Muscle layer of colon (tissue), 2 donors: ENCODE measurements around the gene DUS3L.

ENCODE experiments used
- H3K27ac ChIP-seq: one replicate; pipeline ENCODE4 v1.7.0; 2013; ENCODE audit warnings: low read depth, mild to moderate bottlenecking, low read length, moderate library complexity
- H3K27me3 ChIP-seq, 2 donors: one replicate each; pipeline ENCODE4 v1.7.0; 2013; ENCODE audit warnings: low read length in 2 of 2, mild to moderate bottlenecking in 2 of 2; ENCODE audit not compliant: insufficient read depth in 2 of 2, control insufficient read depth in 1 of 2
- H3K36me3 ChIP-seq: one replicate; pipeline ENCODE4 v1.7.0; 2013; ENCODE audit warnings: mild to moderate bottlenecking, low read length; ENCODE audit not compliant: insufficient read depth
- H3K4me1 ChIP-seq: one replicate; pipeline ENCODE4 v1.7.0; 2013; ENCODE audit warnings: mild to moderate bottlenecking, low read length; ENCODE audit not compliant: insufficient read depth
- H3K4me3 ChIP-seq, 2 donors: one replicate each; pipeline ENCODE4 v1.7.0; 2013; ENCODE audit warnings: low read length in 2 of 2, low read depth in 1 of 2, mild to moderate bottlenecking in 1 of 2, moderate library complexity in 1 of 2
- H3K9ac ChIP-seq: one replicate; pipeline ENCODE4 v1.7.0; 2013; ENCODE audit warnings: low read length
- H3K9me3 ChIP-seq: one replicate; pipeline ENCODE4 v1.7.0; 2013; ENCODE audit warnings: mild to moderate bottlenecking, low read length
- donor health status: abdominal sarcoma.
- donor health status: Adenocarcinoma of cecum.

The DUS3L gene

GRCh38 chr19:5804516-5805461, 13.8 kb upstream of the DUS3L start, which contains the start of gene NRTN:
NRTN (plus strand) TSS chr19:5805067; CDS start chr19:5824166, 19,099 bp downstream.
- no peaks in the 10 kb centered on the region for H3K36me3 ChIP-seq
- H3K27me3 ChIP-seq, result peaks cover 5 to 15% of the 10 kb centered on the region in 2 donors
- peak within 1 kb of the TSS; percentile 43 to 55 for H3K4me3 ChIP-seq
- H3K4me1 ChIP-seq, result peaks cover 5% of the 10 kb centered on the region
- no peaks in the 10 kb centered on the region for H3K9me3 ChIP-seq
- peak within 1 kb of the TSS; percentile 68 for H3K27ac ChIP-seq
- no peak within 1 kb of the TSS for H3K9ac ChIP-seq

- peaks cover 5 to 15% of the 10 kb centered on the region in 2 donors for H3K27me3 ChIP-seq
- peak overlapping the region; percentile 43 to 53 for H3K4me3 ChIP-seq
- H3K27ac ChIP-seq, result peak overlapping the region; percentile 68
- no peak overlapping the region for H3K9ac ChIP-seq
- no peaks in the 10 kb centered on the region for H3K36me3 ChIP-seq
- no peaks in the 10 kb centered on the region for H3K9me3 ChIP-seq
- peaks cover 5% of the 10 kb centered on the region for H3K4me1 ChIP-seq
Observed at GRCh38 chr19:5803752-5804515, 13.0 kb upstream of the DUS3L start.

GRCh38 chr19:5803441-5803751, 12.4 kb upstream of the DUS3L start:
- Histone ChIP-seq H3K9me3 (no peaks in the 10 kb centered on the region), H3K27ac (peak overlapping the region; percentile 48), H3K4me1 (peaks cover 5% of the 10 kb centered on the region), H3K36me3 (no peaks in the 10 kb centered on the region), H3K4me3 (peak overlapping the region; percentile 43 to 53), H3K9ac (no peak overlapping the region), H3K27me3 (peaks cover 5 to 15% of the 10 kb centered on the region in 2 donors)

- H3K9me3 ChIP-seq, result no peaks in the 10 kb centered on the region
- H3K27ac ChIP-seq, result no peak overlapping the region
- H3K4me1 ChIP-seq, result peaks cover 5% of the 10 kb centered on the region
- H3K9ac ChIP-seq, result no peak overlapping the region
- H3K36me3 ChIP-seq, result no peaks in the 10 kb centered on the region
- H3K4me3 ChIP-seq, result no peak overlapping the region
- peaks cover 5 to 15% of the 10 kb centered on the region in 2 donors for H3K27me3 ChIP-seq
Observed at GRCh38 chr19:5801796-5802619, 11.0 kb upstream of the DUS3L start.

GRCh38 chr19:5800361-5801270, 9.7 kb upstream of the DUS3L start:
- Histone ChIP-seq H3K36me3 (no peaks in the 10 kb centered on the region), H3K27ac (no peak overlapping the region), H3K9me3 (no peaks in the 10 kb centered on the region), H3K4me1 (peaks cover 5% of the 10 kb centered on the region), H3K9ac (no peak overlapping the region), H3K4me3 (no peak overlapping the region), H3K27me3 (peaks cover 5 to 15% of the 10 kb centered on the region in 2 donors)

GRCh38 chr19:5799247-5800241, 8.6 kb upstream of the DUS3L start:
- Histone ChIP-seq H3K27me3 (peaks cover 5 to 15% of the 10 kb centered on the region in 2 donors), H3K4me1 (peaks cover 5% of the 10 kb centered on the region), H3K4me3 (no peak overlapping the region), H3K36me3 (no peaks in the 10 kb centered on the region), H3K9ac (no peak overlapping the region), H3K27ac (no peak overlapping the region), H3K9me3 (no peaks in the 10 kb centered on the region)

GRCh38 chr19:5798244-5798643, 7.3 kb upstream of the DUS3L start:
- H3K4me1 ChIP-seq, result no peaks in the 10 kb centered on the region
- no peak overlapping the region for H3K4me3 ChIP-seq
- H3K9ac ChIP-seq, result no peak overlapping the region
- H3K36me3 ChIP-seq, result no peaks in the 10 kb centered on the region
- peaks cover 5 to 7% of the 10 kb centered on the region in 2 donors for H3K27me3 ChIP-seq
- no peak overlapping the region for H3K27ac ChIP-seq
- no peaks in the 10 kb centered on the region for H3K9me3 ChIP-seq

- H3K27me3 ChIP-seq, result no peaks in the 10 kb centered on the region
- no peaks in the 10 kb centered on the region for H3K36me3 ChIP-seq
- no peak overlapping the region for H3K27ac ChIP-seq
- no peak overlapping the region for H3K4me3 ChIP-seq
- no peaks in the 10 kb centered on the region for H3K4me1 ChIP-seq
- H3K9me3 ChIP-seq, result no peaks in the 10 kb centered on the region
- no peak overlapping the region for H3K9ac ChIP-seq
Observed at GRCh38 chr19:5795382-5795919, 4.5 kb upstream of the DUS3L start.

- Histone ChIP-seq H3K27ac (no peak overlapping the region), H3K4me1 (peaks cover 9% of the 10 kb centered on the region), H3K27me3 (no peaks in the 10 kb centered on the region), H3K9me3 (no peaks in the 10 kb centered on the region), H3K9ac (no peak overlapping the region), H3K4me3 (no peak overlapping the region), H3K36me3 (peaks cover 20% of the 10 kb centered on the region)
Observed at GRCh38 chr19:5793188-5793587, 2.2 kb upstream of the DUS3L start.
